Hematopoietic multipotent progenitor cell treated with erythropoietin and hydrocortisone succinate and interleukin-3 and kit ligand, for 17 days (in vitro differentiated cells): ENCODE results near the gene SAMD10.

Experiments used
- DNase-seq: peaks from one replicate; pipeline ENCODE4 v3.0.0-alpha.2; 2015; ENCODE audit warnings: low spot score

SAMD10 gene

DNA sequence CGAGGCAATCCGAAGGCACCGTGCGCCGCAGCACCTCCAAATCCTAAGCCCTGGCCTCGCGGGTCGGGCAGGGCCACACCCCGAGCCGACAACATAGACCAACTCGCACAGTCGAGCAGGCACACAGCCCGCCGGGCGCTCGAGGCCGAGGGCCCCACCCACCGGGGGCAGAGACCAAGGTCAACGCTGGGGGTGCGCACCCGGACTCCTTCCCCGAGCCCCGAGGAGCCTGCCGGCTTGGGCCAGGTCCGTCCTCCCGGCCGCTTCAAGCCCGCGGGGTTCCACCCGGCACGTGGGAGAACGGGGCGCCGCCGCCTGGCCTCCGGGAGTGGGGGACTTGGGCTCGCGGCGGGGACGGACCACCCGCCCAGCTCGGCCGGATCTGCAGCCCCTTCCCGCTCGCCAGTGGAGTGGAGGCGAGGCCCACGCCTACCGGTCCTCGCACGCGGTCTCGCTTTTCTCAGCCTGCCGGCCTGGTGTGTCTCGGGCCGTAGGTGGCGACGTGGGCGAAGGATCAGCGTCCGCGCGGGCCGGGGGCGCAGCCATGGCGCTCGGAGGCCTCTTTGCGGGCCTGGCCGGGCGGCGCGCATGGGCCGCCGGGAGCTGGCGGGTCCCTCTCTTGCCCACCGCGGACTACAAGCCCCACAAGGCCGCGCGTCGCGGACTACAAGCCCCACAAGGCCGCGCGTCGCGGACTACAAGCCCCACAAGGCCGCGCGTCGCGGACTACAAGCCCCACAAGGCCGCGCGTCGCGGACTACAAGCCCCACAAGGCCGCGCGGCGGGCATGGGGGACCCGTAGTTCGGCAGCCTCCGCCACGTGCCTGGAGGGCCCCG is 23.4 kb downstream of the SAMD10 start, which contains the start of gene UCKL1:
TSS of gene UCKL1 (minus strand) at position 590 of the 837 bp plus-strand sequence. CDS start at position 546, 44 bp downstream.
- DNase-seq = peak; percentile 90

DNA sequence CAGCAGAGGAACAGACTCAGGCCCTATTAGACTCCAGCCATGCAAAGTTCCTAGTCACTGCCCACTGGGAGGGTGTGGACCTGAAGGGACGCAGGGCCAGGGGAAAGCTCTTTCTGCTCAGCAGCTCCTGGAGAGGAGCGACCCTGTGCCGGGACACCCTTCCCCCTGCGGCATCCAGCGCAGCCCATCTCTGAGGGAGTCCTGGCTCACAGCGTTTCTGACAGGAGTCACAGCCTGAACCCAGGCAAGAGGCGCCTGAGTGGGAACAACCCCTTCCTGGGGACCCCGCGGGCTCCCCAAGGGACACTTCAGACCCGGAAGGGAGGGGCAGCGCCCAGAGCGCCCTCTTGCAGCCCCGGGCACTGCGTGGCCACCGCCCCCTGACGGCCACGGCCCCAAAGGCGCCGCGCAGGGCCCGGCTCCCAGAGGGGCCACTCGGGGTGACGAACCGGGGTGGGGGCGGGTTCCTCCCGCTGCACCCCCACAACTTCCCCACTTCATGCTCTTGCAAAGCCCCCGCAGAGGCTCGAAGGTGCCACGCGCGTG is 24.1 kb downstream of the SAMD10 start:
- DNase-seq = peak; percentile 38

DNA sequence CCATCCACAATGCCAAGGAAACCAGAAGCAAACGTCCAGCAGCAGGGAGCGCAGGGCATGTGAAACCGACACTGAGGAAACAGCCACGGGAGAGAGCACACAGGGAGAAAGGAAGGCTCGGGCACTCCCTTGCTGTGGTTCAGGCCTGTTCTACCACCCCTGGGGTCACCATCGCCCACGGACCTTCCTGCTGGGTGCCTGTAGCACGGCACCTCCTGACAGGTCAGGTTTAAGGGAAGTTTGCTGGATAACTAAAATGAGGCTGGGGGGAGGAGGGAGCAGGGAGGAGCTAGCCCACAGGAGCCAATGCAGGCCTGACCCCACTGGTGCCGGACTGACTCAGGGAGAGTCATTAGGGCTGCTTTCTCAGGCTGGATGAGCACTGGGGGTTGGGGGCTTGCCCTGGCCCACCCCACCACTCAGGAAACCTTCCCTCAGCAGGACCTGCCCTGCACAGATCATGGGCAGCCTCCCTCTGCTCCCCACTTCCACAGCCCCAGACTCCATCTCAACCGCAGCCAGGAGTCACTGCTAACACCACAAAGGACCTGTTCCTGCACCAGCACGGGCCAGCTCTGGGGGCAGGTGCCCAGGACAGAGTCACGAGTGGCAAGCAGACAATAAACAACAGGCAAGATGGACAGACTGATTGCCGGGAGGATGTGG is 25.5 kb downstream of the SAMD10 start:
- DNase-seq = no peak

GRCh38 chr20:63952769-63953168 is 26.7 kb downstream of the SAMD10 start:
- DNase-seq = no peak

GRCh38 chr20:63952210-63952535 is 27.3 kb downstream of the SAMD10 start:
- DNase-seq = no peak

GRCh38 chr20:63951398-63952209 is 27.8 kb downstream of the SAMD10 start:
- DNase-seq = no peak

DNA sequence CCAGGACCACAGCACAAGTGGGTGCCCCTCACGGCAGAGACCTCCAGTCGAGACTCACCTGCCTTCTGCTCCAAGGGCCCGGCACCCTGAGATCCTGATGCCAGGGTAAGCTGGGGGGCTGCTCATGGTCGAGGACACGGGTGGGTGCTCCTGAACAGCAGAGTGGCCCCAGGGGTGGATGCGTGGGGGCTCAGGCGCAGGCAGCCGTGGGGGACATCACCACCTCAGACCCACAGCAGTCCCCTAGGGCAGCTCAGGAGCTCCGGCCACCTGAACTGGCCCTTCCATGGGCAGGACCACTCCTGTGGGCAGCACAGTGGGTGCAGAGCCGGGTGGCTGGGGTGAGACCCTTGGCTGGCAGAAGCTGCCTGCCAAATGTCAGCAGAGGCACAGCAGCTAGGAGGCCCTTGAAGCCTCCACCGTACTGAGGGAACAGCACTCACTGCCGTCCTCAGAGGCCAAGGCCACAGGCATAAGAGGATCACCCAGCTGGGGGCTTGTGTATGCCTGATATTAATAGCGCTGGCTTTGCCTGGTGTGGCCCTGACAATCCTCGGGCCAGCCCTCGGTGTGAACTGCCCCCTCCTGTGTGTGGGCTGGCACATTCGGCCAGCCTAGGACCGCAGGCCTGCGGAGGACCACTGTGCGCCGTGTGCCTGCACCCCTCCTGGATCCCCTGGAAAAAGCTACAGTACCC is 28.6 kb downstream of the SAMD10 start:
- no peak for DNase-seq

DNA sequence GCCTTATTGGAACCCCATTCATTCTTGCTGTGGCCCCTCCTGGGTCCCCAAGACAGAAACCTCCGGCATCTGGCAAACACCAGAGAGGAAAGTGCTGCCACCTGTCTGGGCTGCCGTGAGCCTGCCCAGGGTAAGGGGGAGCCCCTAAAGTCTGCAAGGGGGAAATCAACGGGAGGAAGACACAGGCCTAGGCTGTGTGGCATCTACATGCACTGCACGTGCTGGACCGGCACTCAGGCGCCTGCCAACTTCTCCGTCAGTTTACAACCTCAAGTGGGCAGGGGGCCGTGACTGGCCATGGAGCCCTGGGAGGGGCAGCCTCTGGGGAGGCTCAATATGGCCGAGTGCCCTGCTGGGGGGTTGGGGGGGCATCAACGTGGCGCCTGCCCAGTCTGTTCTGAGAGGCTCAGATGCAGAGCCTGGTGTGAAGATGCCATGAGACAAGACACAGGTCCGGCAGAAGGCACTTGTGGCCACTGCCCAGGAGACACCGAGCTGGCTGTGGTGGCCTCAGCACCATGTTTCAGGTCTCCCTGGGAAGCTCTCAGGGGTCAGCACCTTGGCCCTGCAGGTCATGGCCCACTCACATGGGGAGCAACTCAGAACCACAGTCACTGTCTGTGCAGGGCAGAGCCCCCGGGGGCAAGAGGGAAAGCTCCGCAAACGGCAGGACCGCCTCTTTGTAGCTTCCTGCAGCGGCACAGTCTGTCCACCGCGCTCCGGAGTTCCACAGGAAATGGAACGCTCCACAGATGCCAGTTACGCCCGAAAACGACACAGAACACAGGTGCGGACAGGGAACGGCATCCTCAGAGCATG is 31.6 kb downstream of the SAMD10 start:
- DNase-seq = no peak

DNA sequence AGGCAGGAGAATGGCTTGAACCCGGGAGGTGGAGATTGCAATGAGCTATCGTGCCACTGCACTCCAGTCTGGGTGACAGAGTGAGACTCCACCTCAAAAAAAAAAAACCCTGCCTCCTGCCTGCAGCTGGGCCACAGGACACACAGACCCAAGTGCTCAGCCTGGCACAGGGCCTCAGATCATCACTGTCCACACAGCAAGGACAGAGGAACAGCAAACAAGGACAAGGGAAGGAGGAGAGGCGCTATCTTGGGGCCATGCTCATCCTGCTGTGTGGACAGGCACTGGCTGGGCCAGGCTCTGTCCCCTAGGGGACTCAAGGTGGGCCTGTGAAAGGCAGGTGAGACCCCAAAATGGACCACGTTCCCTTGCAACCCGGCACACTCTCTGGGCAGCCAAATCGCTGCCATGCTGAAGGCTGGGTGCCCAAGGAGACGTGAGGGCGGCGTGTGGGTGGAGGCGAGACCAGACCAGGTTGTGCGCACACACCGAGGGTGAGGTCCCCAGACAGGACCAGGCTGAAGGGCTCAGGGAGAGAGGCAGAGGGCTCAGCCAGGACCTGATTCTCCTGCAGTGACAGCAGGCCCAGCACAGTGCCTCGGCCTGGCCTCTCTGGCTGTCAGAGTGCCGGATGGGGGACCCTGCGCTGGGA is 32.3 kb downstream of the SAMD10 start:
- no peak for DNase-seq

- no peak for DNase-seq
Observed at GRCh38 chr20:63945921-63946920, 33.2 kb downstream of the SAMD10 start.

GRCh38 chr20:63945031-63945658 is 34.3 kb downstream of the SAMD10 start:
- DNase-seq = no peak

DNA sequence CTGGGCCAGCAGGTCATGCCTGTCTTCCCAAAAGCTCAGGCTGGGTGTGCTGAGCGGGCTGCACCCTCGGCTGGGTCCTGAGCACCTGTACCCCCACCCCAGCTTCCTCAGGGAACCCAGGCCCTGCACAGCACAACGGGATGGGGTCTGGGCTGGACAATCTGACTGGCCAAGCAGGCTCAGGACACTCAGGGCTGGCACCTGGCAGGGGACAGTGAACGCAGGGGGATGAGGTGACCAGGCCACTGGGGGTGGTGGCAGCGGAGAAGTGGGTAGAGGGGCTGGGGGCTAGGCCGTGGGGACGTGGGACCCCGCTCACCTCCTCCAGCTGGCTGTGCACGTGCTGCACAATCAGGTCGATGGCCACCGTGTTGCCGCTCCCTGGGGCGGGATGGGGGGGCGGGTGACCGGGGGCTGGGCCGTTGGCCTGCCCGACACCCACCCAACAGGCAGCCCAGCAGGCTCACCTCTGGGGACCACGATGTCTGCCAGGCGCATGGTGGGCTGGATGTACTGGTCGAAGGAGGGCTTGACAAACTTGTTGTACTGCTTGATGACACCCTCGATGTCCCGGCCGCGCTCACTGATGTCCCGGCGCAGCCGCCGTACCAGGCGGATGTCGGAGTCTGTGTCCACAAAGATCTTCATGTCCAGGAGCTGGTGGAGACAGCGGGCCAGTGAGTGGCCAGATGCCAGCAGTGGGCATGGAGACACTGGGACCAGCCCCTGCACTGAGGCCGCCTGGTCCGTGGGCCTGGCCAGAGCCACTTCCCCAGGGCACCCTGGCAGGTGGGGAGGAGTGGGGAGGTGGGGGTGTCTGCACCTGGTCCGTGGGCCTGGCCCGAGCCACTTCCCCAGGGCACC is 35.1 kb downstream of the SAMD10 start:
- DNase-seq = no peak

DNA sequence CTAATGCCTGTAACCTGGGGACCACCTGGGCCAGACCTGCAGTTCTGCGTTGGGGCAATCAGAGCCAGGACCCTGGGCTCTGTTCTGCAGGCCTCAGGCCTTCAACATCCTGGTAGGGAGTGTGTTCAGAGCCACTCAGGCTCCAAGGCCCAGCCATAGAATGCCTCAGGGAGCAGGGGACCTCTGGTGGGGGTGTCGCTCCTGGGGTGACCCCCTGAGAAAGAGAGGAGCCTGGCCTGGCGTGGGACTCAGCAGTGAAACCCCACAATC is 35.7 kb downstream of the SAMD10 start:
- DNase-seq = no peak

DNA sequence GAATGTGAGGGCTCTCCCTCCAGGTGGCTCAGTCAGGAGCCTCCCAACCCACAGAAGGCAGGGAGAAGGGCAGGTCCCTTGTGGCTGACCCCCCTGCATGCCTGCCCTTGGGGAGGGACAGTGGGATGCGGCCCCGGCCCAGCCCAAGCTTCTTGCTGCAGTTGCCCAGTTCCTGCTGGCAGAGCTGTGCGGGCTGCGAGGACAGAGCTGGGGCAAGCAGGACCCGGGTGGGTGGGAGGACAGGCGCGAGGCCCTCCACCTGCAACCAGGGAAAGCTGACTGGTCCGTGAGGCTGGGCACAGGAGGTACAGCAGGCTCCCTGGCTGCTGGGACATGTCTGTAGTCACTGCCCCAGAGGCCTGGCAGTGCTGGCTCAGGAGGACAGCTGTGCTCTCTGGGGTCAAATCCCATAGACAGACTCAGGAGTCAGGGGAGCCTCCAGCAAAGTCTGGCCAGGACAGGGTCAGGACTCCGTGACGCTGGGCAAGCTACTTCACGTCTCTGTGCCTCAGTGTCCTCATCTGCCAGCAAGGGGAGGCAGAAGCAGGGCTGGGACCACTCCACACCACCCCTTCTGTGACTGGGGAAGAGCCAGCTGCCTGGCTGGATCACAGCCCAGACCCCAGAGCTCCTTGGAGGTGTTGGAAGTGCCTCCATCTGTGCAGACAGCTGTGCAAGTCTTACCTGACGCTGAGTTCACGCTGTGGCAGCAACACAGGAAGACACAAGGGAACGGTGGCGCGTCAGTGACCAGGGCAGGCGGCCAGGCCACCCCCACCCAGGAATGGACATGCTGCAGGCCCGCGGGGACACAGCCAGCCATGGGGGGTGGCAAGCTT is 36.3 kb downstream of the SAMD10 start:
- DNase-seq = no peak

GRCh38 chr20:63942250-63942951 is 37.0 kb downstream of the SAMD10 start:
- peak; percentile 31 for DNase-seq
